ENCODE data around the gene ICAM1. TPM values are rescaled to one million over a fixed set of nuclear protein-coding genes. Genes with fewer than 3 reads are reported as not detected.

ICAM1 gene
- total and polyA plus RNA-seq, 2 of the 13 experiments (the other 11 are each of a cell fraction or from before 2014, with no cell fraction given), result 37.9 to 98.4 TPM

GRCh38 chr19:10333758-10334587 lies 63.1 kb downstream of the ICAM1 start (continued):
- TF ChIP-seq CREM (IDR thresholded peaks at IDR 0.05), result no peak
- TF ChIP-seq CREM (CRISPR knock-in tag; IDR thresholded peaks at IDR 0.05), result no peak
- no peak for TF ChIP-seq MED13 (CRISPR knock-in tag; IDR thresholded peaks at IDR 0.05)
- TF ChIP-seq UBTF (CRISPR knock-in tag; IDR thresholded peaks at IDR 0.05), result no peak; the same call in 1 of the 2 replicates
- no peak for TF ChIP-seq FOSL1 (CRISPR knock-in tag; IDR thresholded peaks at IDR 0.05; ENCODE audit: borderline replicate concordance)
- no peak for TF ChIP-seq DBP (CRISPR knock-in tag; IDR thresholded peaks at IDR 0.05; ENCODE audit: not compliant biosample characterization)
- no peak for TF ChIP-seq IKZF4 (CRISPR knock-in tag; IDR thresholded peaks at IDR 0.05; ENCODE audit: borderline replicate concordance, low read depth, not compliant biosample characterization)
- TF ChIP-seq ZNF720 (CRISPR knock-in tag; IDR thresholded peaks at IDR 0.05), result no peak
- 0 out of 2 replicates have a peak, but pooled peaks have one; percentile 5 for TF ChIP-seq ZBTB39 (CRISPR knock-in tag; IDR thresholded peaks at IDR 0.05)
- 0 out of 2 replicates have a peak, but pooled peaks have one; percentile 31 for TF ChIP-seq THAP7 (CRISPR knock-in tag; IDR thresholded peaks at IDR 0.05)
- TF ChIP-seq HNRNPUL1 (IDR thresholded peaks at IDR 0.05; ENCODE audit: low read depth, low read length), result no peak
- TF ChIP-seq SMAD9 (CRISPR knock-in tag; IDR thresholded peaks at IDR 0.05), result no peak
- TF ChIP-seq TIGD3 (CRISPR knock-in tag; IDR thresholded peaks at IDR 0.05; ENCODE audit: borderline replicate concordance), result no peak
- TF ChIP-seq RERE (CRISPR knock-in tag; IDR thresholded peaks at IDR 0.05; ENCODE audit: low read depth), result no peak

All from HepG2 (cell line).